Measurements from ENCODE around the gene FREM2. TPM values are rescaled to one million over a fixed set of nuclear protein-coding genes. Genes with fewer than 3 reads are reported as not detected.

FREM2 gene
- total RNA-seq, 1 experiment from 2014 or later, result 0.05 TPM

- no peaks in the 10 kb centered on the region for H4K20me1 ChIP-seq (ENCODE audit: insufficient read depth)
- ATAC-seq, result no peak
- H3K9me2 ChIP-seq (ENCODE audit: insufficient read depth), result no peaks in the 10 kb centered on the region
- BruUV-seq (replicated peaks), result no TSS peak
- ChIA-PET CTCF (no interaction called here), RAD21 (ENCODE audit: low non-redundant PET in 1 of 2, low total read pairs in 2 of 2, uncharacterized antibody in 2 of 2, unreplicated experiment in 2 of 2) (no interaction called here), POLR2A (no interaction called here)
- H3K79me2 ChIP-seq (ENCODE audit: insufficient read depth, low read length), result no peaks in the 10 kb centered on the region
- no peaks in the 10 kb centered on the region for H3K36me3 ChIP-seq (ENCODE audit: control insufficient read depth in 1 of 2, insufficient read depth in 2 of 2, low read length in 2 of 2)
- no peak for TF ChIP-seq CEBPB (IDR thresholded peaks at IDR 0.05; ENCODE audit: low read depth)
- TF ChIP-seq CTCF (IDR thresholded peaks at IDR 0.05 in 2 of 3, conservative IDR thresholded peaks at IDR 0.05 in 1 of 3; ENCODE audit: borderline replicate concordance in 1 of 3, insufficient read depth in 1 of 3, low read depth in 2 of 3, low read length in 2 of 3), result no peak
- TF ChIP-seq ZNF274 (IDR thresholded peaks at IDR 0.05; ENCODE audit: low read depth, low read length), result no peak
- no peak for TF ChIP-seq TCF7L2 (IDR thresholded peaks at IDR 0.05; ENCODE audit: borderline replicate concordance, extremely low read depth, insufficient read depth, insufficient read length)
- TF ChIP-seq ATF3 (IDR thresholded peaks at IDR 0.05), result no peak
- TF ChIP-seq SP1 (IDR thresholded peaks at IDR 0.05; ENCODE audit: low read depth), result no peak
- TF ChIP-seq MAX (IDR thresholded peaks at IDR 0.05), result no peak
- TF ChIP-seq CBX3 (IDR thresholded peaks at IDR 0.05; ENCODE audit: low read depth), result no peak
- no peak for TF ChIP-seq SIN3A (IDR thresholded peaks at IDR 0.05; ENCODE audit: low read depth)
- no peak for TF ChIP-seq POLR2A (IDR thresholded peaks at IDR 0.05; ENCODE audit: borderline replicate concordance, extremely low read depth, insufficient read depth, insufficient read length)
- TF ChIP-seq YY1 (IDR thresholded peaks at IDR 0.05; ENCODE audit: extremely low read depth, insufficient replicate concordance, low read depth, low read length), result no peak
- no peak for TF ChIP-seq ELF1 (IDR thresholded peaks at IDR 0.05; ENCODE audit: borderline replicate concordance, low read depth)
- no peak for TF ChIP-seq REST (IDR thresholded peaks at IDR 0.05; ENCODE audit: low read depth)
- no peak overlapping the region for H2AFZ ChIP-seq (ENCODE audit: low read depth, low read length, poor library complexity, severe bottlenecking)
- no peaks in the 10 kb centered on the region for H3K27me3 ChIP-seq (ENCODE audit: insufficient read depth, low read length)
- no peak overlapping the region for H3K9ac ChIP-seq (ENCODE audit: low read length)
- DNase-seq (ENCODE audit: low read depth, low spot score), result no peak
- intact Hi-C loops (cut with micrococcal nuclease), result no loop called here
- no peaks in the 10 kb centered on the region for H3K4me1 ChIP-seq (ENCODE audit: control insufficient read depth in 1 of 2, insufficient read depth in 2 of 2, low read length in 2 of 2)
- H3K27ac ChIP-seq (ENCODE audit: low read depth, low read length), result no peak overlapping the region
- H3K4me3 ChIP-seq (replicated peaks in 1 of 2; ENCODE audit: low read depth in 1 of 2, low read length in 2 of 2), result no peak overlapping the region
- H3K4me2 ChIP-seq (ENCODE audit: low read length), result no peak overlapping the region
- H3K9me3 ChIP-seq (ENCODE audit: control insufficient read depth in 1 of 2, insufficient read depth in 1 of 2, low read depth in 1 of 2, low read length in 2 of 2), result peaks cover 0 to 12% of the 10 kb centered on the region in 2 experiments; a peak in 1 of 4 replicates
Measured at GRCh38 chr13:38713046-38713445, 26.2 kb downstream of the FREM2 start.

Measured in HCT116 (cell line).